GM21515 (cell line): Measurements from ENCODE around the gene TMEM117.

ENCODE experiments used
- ATAC-seq: cut with Tn5 transposase; IDR thresholded peaks from one replicate; pipeline ENCODE4 v1.9.1; 2021; ENCODE audit not compliant: unreplicated experiment

The TMEM117 gene

DNA sequence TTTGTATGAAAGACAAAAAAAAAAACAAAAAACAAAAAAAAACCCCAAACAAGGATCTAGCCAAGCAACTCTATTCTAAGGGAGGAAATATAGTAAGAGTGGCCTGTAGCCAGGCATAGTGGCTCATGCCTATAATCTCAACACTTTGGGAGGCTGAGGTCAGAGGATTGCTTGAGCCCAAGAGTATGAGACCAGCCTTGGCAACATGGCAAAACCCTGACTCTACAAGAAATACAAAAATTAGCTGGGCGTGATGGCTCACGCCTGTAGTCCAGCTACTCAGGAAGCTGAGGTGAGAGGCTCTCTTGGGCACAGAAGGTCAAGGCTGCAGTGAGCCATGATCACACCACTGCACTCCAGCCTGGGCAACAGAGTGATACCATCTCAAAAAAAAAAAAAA lies 47.9 kb downstream of the TMEM117 start:
- no peak for ATAC-seq

DNA sequence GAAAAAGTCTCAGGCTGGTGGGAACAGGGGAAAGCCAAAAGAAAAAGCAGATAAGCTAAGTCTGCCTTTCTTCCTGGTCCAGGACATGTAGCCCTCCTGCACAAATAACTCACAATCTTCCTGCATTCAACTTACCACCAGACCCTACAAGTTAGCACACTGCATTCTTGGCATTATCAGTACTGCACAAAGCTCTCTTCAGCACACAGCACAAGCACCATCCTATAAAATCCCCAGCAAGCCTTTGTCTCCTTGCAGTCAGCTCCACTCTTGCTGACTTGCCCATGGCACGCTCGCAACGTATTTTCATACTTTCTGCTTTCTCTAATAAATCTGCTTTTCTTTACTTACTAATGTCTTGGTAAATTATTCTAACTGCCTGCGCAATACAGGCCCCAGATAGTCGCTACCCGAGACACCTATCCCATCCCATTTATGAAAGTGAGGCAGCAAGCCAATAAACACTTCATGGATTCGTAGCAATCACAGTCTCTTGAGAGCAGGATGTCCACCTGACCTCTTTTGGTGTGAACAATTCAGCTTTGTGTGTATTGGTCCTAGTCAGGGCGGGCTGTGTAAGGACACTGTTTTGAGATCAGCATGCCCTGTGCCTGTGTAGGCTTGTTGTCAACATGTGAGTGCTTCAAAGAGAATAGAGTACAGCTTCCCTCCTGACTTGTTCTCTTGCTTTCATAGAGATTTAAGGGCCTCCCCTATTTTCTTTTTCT lies 49.0 kb downstream of the TMEM117 start:
- ATAC-seq, result no peak

DNA sequence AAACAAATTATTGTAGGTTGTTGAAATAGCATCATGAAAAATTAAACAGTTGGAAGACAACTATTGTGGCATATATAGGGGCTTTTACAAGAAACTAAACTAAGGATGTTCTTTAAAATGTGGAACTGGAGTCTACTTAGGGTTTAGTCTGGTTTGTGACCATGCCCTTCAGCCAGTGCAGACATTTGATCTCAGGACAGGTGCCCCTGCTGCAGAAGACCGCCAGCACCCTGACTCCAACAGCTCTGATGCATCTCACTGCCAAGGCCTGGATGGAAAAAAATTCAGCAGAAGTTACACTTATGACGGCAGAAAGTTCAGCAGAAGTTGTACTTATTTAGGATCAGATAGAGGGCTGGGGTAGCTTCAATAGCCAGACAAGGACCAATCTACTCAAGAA lies 51.5 kb downstream of the TMEM117 start:
- no peak for ATAC-seq

DNA sequence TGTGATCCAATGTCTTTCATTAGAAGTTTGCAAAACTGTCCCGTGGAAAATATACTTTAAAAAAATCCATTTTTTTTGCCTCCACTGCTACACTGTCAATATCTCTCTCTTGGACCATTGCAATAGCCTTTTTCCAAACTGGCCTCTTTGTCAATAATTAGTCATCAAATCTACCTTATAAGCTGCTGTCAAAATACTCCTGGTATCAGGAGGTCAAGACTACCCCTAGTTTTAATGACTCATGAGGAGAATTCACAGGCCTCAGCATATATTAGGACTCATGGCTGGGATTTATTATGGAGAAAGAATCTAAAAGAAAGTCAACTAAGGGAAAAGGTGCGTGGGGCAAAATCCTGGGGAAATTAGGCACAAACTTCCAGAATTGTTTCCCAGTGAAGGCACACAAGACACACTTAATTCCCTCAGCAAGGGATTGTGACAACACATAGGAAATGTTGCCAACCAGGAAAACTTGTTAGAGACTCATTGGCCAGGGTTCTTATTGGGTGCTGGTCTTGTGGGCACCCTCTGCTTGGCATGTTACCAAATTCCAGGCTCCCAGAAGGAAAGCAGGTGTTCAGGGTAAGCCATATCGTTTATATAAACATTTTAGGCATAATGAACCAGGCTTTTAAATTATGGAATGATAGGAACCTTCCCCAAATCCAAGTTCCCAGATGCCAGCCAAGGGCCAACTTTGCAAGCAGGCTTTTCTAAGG lies 56.1 kb downstream of the TMEM117 start:
- no peak for ATAC-seq

DNA sequence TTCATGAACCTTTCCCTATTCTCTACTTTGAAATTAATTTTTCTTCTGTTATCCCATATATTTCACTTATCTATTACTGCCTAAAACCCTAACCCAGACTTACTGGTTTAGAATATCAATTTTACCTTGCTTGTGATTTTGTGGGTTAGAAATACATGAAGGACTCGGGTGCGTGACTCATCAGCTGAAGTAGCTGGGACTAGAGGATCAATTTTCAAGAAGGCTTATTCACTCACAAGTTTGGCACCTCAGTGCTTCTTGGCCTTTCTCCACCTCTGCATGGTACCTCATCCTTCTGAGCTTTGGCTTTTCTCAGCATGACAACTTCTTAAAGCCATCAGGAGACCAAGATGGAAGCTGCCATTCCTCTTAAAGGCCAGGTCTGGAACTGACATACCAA lies 57.8 kb downstream of the TMEM117 start:
- no peak for ATAC-seq

DNA sequence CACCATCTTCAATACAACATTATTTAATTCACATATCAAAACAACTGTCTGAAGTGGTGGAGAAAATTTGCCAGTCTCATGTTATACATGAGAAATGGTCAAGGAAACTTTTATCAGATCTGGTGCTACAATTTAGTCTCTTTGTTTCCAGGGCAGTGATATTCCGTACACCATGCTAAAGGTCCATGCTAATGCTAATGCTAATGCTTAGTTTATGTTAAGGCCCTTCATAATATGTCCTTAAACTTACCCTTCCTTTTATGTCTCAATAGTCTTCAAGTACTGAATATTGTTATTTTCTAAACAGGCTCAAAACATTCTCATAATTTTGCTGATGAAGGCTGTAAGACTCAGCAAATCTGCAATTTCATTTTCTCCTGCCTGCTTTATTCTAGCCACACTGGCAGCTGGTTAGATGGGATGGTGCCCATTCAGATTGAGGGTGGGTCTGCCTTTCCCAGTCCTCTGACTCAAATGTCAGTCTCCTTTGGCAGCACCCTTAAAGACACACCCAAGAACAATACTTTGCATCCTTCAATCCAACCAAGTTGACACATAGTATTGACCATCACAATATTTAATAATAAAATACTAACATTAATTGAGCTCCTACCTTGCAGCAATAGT lies 59.8 kb downstream of the TMEM117 start:
- ATAC-seq, result no peak

DNA sequence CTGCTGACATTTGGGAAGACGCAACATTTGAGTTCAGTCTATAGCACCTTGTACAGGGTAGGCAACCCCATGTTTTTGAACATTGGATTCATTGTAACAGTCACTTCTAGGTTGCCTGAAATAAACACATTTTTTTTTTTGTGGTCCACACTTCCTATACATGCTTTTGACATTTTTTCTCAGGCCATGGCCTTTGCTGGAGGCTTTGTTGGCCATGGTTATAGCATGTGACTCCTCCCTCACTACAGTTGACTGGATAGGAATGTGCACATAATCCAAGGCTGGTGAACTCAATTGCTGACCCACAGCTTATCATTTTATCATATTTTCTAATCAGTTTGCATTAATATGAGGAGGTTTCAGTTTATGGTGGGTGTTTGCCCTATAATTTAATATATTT lies 60.6 kb downstream of the TMEM117 start:
- ATAC-seq, result no peak

DNA sequence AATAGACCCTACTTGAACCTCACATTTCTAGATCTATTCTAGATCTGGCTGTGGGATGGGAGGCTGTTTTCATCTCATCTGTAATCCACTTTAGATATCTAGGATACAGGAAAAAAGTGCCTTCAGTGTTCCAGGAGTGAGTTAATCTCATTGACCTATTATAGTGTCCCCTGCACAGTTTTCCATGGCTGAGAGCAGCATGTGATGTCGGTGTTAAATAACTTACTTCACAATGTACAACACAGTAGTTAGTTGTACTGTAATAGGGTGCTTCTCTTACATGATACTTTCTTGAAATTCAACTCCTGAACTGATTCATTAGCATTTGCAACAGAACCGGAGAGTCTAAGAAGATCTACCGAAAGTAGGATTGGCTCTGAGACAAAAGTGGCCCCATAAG lies 62.6 kb downstream of the TMEM117 start:
- no peak for ATAC-seq

DNA sequence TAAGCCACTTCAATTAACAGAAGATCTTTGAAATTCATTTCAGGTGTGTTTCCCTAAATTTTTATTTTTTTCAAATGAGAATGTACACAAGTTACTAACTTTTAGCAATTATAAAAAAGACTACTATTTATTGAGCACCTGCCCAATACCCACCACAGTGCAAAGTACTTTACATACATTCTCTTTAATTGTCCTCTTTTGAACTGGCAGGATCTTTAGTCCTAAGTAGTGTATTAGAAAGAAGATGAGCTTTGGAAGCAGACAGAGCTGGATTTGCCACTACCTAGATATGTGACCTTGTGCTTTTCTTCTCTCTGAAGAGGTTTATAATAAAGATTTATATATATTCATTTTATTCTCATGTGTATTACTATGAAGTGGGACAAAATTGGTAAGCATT lies 63.7 kb downstream of the TMEM117 start:
- ATAC-seq, result no peak

DNA sequence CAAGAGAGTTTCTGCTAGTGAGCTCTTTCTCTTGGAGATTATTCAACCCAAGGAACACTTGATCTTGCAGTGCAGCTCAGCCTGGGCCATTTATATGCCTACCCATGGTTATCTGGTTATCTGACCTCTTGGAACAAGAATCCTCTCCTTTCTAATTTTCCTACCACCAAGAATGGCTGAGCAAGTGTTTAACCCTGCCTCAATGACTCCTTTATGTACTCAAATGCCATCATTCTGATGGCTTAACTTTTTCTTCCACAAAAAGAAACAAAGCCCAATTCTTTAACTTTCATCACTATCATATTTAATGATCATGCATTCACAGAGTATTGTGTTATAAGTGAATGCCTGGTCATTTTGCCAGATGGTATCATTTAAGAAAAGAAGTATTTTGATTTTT lies 67.8 kb downstream of the TMEM117 start:
- ATAC-seq, result no peak

DNA sequence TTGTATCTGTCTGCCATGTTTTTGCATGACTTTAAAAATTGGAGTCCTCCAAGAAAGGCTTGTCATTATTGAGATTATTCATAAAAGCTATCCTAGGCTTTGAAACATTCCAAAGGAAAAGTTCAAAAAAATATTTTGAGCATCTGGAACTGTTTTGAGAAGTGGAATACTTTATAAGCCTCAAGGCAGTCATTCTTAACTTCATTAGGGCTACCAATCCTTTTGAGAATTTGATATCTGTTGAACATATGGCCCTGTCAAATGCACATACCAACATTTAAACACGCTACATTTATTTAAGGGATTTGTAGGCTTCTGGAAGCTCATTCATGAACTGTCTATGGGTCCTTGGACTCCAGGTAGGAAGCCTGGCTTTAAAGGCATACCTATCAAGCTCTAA lies 77.0 kb downstream of the TMEM117 start:
- no peak for ATAC-seq

DNA sequence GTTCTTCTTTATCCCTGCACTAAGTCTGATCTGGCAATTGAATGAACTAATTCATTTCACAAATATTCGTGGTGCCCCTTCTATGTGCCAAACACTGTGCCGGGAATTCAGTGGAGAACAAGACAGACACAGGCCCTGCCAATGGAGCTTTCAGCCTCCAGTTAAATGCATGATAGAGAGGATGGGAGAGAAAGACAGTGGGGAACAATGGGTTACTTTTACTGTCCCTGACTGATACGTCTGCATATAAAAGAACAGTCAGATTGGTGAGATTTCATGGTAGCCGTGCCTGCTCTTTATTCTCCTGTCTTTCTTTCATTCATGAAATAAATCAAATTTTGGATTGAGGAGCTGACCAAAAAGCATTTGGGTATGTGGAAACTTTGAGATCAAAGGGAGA lies 78.5 kb downstream of the TMEM117 start:
- ATAC-seq, result no peak

DNA sequence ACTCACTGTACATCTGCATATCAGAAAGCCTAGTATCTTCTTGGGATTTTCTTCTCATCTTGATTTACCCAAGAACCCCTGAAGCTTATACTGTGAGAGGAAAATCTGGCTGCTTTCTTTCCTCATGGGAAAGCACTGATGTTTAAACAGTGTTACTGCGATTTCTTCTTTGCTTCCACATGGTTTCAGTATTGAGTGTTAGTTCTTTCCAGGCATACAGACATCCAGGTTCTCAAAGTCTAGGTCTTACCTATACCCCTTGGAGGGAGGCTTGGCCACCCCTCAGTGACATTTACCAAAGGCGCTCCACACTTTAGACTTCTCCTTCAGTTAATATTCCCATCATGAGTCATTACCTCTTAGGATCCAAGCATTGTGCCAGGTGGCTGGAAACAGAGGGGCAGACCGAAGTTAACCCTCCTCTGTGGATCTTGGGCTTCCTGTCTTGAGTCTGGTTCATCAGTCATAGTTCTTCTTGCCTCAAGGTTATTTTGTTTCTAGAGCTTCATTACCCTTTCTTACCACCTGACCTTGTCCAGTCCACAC lies 79.1 kb downstream of the TMEM117 start:
- ATAC-seq, result no peak

DNA sequence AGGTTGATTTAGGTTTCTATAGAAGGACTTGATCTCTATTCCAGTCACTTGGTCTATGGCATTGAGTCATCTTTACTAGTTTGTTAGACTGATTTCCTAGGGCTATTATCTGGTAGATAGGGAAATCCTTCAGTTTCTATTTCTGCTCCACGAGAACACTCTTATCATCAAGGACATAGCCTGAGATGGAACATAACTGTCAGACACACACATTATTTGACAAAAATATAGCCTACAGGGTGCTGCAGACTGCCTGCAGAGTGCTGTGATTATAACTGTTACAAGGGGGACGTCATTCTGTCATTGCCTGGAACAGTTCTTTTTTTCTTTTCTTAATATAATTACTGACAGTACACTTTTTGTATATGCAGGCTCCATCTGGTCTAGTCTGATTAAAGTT lies 82.0 kb downstream of the TMEM117 start:
- ATAC-seq, result no peak

DNA sequence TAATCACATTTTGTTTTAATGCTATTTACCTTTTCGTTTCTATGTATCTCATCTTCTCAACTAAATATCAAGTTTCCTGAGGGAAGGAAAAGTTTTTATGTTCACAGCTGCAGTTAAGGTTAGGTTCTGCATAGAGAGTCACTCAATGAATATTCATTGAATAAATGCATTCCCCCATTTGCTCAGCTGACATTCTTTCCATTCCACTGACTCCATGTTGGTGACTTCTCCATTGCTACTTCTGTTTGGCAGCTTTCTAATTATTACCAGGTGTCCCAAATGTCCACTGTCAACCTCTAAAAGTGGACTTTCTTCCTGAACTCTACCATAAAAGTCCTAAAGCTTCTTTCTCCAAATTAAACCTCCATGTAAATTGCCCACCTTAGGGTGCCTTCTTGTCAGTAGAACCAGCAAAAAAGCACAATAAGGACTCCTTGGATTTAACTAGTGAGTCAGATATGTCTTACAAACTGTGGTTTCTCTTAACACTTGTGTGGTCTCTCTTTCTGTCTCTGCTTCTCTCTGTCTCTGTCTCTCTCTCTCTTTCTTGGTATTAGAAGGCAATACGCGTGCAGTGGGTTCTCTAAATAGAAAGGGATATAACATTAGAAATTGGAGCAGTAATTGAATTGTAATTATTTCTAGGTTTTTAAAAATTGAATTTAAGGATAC lies 85.9 kb downstream of the TMEM117 start:
- ATAC-seq, result no peak

DNA sequence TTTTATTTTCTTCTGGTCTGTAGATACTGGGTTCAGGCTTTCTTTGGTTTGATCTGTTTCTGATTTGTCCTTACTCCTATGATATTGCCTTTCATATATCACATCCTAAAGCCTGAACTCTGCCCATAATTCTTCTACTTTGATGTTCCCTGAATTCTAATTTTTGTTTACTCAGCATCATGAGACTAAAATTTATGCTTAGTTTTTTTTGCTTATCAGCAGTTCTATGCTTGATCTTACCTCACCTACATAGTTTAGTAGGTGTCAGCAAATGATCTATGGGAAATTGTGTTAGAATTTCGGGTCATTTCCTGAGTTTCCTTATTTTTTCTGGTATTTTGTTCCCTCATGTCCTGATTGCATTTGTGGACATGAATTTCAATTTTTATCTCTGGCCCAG lies 94.2 kb downstream of the TMEM117 start:
- no peak for ATAC-seq

DNA sequence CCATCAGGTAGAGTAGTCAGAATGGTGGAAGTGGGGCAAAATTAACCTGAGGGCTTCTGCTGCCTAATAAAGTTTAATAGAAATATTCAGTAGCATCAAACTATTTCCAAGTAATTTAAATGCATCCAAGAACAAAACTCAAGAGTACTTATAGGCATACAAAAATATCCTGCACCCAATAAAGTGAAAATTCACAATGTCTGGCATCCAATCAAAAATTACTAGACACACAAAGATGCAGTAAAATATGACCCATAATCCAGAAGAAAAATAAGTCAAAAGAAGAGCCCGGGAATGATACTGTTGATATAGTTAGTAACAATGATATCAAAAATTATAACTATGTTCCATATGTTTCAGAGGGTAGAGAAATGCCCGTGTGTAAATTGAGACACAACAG lies 95.3 kb downstream of the TMEM117 start:
- no peak for ATAC-seq

DNA sequence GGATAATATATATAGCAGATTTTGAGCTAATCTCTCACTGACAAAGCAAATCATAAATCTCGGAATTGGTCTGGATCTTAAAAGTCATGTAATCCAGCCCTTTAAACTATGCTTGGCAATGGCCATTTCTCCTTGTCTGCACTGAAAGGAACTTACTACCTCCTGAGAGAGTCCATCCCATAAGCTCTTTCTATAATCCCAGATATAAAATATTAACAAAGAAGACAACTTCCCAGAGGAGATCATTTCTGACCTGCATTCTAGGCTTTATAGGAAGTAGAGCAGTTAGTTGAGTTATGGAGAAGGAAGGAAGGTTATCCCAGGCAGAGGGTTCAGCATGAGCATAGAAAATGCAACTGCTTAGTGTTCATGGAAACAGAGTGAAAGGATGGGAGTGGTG lies 99.7 kb downstream of the TMEM117 start:
- ATAC-seq, result no peak

DNA sequence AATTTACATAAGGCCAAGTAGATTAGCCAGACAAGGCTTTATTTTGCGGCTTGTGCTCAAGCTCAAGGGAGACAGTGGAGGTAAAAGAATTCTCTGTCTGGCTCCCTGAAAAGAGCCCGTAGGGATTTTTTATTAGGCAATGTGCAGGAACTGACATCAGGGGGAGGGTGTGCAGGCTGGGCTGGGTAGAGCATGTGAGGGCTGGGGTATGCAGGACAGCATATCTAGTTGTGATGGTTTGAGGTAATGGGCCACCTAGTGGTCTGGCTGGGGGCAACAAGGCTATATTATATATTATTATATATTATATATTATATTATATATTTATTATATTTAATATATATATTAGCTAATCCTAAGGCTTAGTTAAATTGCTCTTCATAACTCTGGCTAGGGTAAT lies 102.1 kb downstream of the TMEM117 start:
- no peak for ATAC-seq

DNA sequence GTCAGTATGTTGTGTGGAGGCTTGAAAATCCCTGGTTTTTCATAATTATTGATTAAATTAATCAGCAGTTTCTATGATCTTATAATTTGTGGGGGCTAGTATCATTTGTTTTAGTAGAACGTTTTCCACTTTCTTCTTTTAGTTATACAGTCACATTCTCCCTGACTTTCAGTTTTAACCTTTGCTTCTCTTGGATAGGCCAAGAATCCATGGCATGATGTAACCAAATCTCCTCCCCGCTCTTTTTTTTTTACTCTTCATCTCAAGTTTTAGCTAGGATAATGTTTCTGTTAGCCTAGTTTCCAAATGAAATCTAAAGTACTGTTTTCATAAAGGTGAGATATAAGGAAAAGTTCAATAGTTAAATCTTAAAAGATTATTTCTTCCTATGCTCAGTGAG lies 106.5 kb downstream of the TMEM117 start:
- no peak for ATAC-seq

DNA sequence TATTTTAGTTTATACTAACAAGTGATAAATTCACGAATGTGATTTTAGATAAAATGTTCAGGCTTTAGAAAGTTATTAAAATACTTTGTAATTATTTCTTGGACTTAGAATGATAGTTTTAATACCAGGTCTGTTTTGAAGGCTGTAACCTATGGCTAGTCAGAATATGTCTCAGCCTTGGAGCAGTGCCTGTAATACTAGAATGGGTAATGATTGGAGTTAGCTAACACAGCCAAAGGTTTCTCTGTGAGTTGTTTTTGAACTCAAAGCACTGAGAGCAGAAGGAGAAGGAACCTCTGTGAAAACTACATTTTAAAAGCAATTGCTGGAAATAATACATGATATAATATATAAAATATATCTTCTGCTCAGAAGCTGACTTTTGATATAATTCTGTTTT lies 110.1 kb downstream of the TMEM117 start:
- no peak for ATAC-seq

DNA sequence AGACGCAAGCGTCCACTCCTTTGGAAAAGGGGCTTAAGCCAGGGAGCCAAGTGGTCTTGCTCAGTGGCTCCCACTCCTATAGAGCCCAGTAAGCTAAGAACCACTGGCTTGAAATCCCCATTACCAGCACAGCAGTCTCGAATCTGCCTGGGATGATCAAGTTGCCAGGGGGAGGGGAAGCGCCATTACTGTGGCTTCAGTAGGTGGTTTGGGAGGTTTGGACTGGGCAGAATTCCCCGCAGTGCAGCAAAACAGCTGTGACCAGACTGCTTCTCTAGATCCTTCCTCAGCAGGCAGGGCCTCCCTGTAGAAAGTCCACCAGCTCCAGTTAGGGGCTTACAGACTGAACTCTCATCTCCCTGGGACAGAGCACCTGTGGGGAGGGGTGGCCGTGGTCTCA lies 115.4 kb downstream of the TMEM117 start:
- no peak for ATAC-seq
